CD4-positive, alpha-beta T cell treated with Interleukin-15 for 1 hour (primary cell): ENCODE measurements around the gene TMEM187.
A peak's percentile ranks its signal among the peaks of the same experiment; 100 is the strongest.

Experiments used
- DNase-seq: peaks from one replicate; pipeline ENCODE4 v3.0.0-alpha.2; 2020

Gene TMEM187

GRCh38 chrX:153935326-153935851 is 37.2 kb upstream of the TMEM187 start:
- DNase-seq = no peak

GRCh38 chrX:153937056-153937455 is 35.5 kb upstream of the TMEM187 start:
- DNase-seq = no peak

GRCh38 chrX:153938226-153938786 is 34.2 kb upstream of the TMEM187 start:
- no peak for DNase-seq

- DNase-seq = no peak
Observed at GRCh38 chrX:153939573-153939972, 33.0 kb upstream of the TMEM187 start.

GRCh38 chrX:153941336-153942252 is 31.0 kb upstream of the TMEM187 start:
- no peak for DNase-seq

GRCh38 chrX:153944140-153944799 is 28.3 kb upstream of the TMEM187 start, which contains the start of gene RENBP:
Gene RENBP, minus strand, starts transcription at chrX:153944643. Its CDS starts 33 bp downstream, at chrX:153944610.
- DNase-seq = peak; percentile 58

GRCh38 chrX:153944800-153945150 is 27.8 kb upstream of the TMEM187 start:
- no peak for DNase-seq

GRCh38 chrX:153945956-153946943 is 26.3 kb upstream of the TMEM187 start:
- DNase-seq = no peak

GRCh38 chrX:153947009-153947769 is 25.4 kb upstream of the TMEM187 start:
- peak; percentile 83 for DNase-seq

- DNase-seq = no peak
Observed at GRCh38 chrX:153948002-153948466, 24.5 kb upstream of the TMEM187 start.

- DNase-seq = no peak
Observed at GRCh38 chrX:153948847-153949805, 23.4 kb upstream of the TMEM187 start.

GRCh38 chrX:153950127-153950526 is 22.4 kb upstream of the TMEM187 start:
- no peak for DNase-seq

- no peak for DNase-seq
Observed at GRCh38 chrX:153951683-153952372, 20.7 kb upstream of the TMEM187 start.

- no peak for DNase-seq
Observed at GRCh38 chrX:153952373-153953026, 20.1 kb upstream of the TMEM187 start.

GRCh38 chrX:153953342-153953830 is 19.2 kb upstream of the TMEM187 start:
- peak; percentile 74 for DNase-seq

- DNase-seq = no peak
Observed at GRCh38 chrX:153953892-153954557, 18.5 kb upstream of the TMEM187 start.

- no peak for DNase-seq
Observed at GRCh38 chrX:153954558-153955227, 17.9 kb upstream of the TMEM187 start.
